Activated effector memory CD4-positive, alpha-beta T cell treated with Interleukin-2 at 50 U/mL for 16 hours (primary cell): Measurements from ENCODE around the gene ZMYND11.
"Not testable (repeated sequence)": the region's sequence is repeated elsewhere in the genome, so short reads cannot be mapped to it uniquely, and the experiment has no call there.

Source experiments
- DNase-seq: peaks from one replicate; pipeline ENCODE4 v3.0.0-alpha.2; 2020

ZMYND11 gene

GRCh38 chr10:287814-288213 is 152.6 kb downstream of the ZMYND11 start:
- DNase-seq: no peak

- DNase-seq: no peak
Measured at GRCh38 chr10:288316-289200, 153.3 kb downstream of the ZMYND11 start.

- no peak for DNase-seq
Measured at GRCh38 chr10:289581-289980, 154.3 kb downstream of the ZMYND11 start.

GRCh38 chr10:290026-290725 is 154.9 kb downstream of the ZMYND11 start:
- DNase-seq: no peak

GRCh38 chr10:293636-294035 is 158.4 kb downstream of the ZMYND11 start:
- no peak for DNase-seq

- no peak for DNase-seq
Measured at GRCh38 chr10:297567-297966, 162.3 kb downstream of the ZMYND11 start.

- no peak for DNase-seq
Measured at GRCh38 chr10:298033-298432, 162.8 kb downstream of the ZMYND11 start.

- no peak for DNase-seq
Measured at GRCh38 chr10:299512-299911, 164.3 kb downstream of the ZMYND11 start.

GRCh38 chr10:299969-300368 is 164.7 kb downstream of the ZMYND11 start:
- no peak for DNase-seq

GRCh38 chr10:300580-300979 is 165.3 kb downstream of the ZMYND11 start:
- not testable (repeated sequence) for DNase-seq

- no peak for DNase-seq
Measured at GRCh38 chr10:301536-301935, 166.3 kb downstream of the ZMYND11 start.
